ENCODE measurements around the gene MSL3B.
A peak's percentile ranks its signal among the peaks of the same experiment; 100 is the strongest.

Gene MSL3B

DNA sequence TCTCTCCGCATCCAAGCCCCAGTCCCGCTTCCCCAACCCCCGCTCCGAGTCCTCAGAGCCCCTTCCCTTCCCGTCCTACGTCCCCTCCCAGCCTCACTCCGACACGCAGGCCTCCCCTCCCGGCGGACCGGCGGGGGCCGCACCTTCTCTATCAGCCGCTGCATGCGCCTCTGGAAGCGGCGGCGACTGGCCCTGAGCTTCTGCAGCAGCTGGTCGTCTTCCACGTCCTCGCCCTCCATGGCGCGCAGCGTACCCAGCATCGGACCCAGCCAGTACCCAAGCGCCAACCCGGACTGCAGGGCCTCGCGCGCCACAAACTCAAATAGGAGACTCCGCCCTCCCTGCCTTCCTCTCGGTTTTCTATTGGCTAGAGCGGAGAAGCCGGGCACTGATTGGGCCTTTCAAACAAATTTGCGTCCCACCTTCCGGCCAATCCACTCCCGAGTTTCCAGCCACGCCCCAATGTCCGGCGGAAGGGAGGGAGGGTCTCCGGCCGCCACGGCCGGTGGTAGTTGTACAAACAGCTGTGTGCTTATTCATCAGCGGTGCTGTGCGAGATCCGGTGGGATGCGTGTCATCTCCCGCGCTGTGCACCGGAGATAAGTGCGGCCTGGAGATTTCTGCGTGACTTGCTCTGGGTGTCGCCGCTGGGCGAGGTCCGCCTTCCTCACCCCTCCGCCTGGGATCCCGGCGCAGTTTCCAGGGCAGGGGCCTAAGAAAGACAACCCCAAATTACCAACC is 13.8 kb downstream of the MSL3B start, which contains the start of gene HJURP:
TSS of gene HJURP (minus strand) at position 295 of the 741 bp plus-strand sequence. CDS start at position 260, 35 bp downstream.
- H3K4me1 ChIP-seq (ENCODE audit: control insufficient read depth in 4 of 4, insufficient read depth in 4 of 4, low read length in 3 of 4): peaks cover 6 to 8% (median 7%) of the 10 kb centered on the region in 4 donors
- peak within 1 kb of the TSS; percentile 76 to 91 (median 84) for H3K4me3 ChIP-seq (ENCODE audit: low read depth in 1 of 3, low read length in 3 of 3)
- no peaks in the 10 kb centered on the region for H3K27me3 ChIP-seq (ENCODE audit: control insufficient read depth in 4 of 4, insufficient read depth in 4 of 4, low read length in 3 of 4)
- H3K9me3 ChIP-seq (ENCODE audit: control insufficient read depth in 4 of 4, low read length in 3 of 4): no peaks in the 10 kb centered on the region
- TF ChIP-seq JUND (IDR thresholded peaks at IDR 0.05) (no peak), GABPA (IDR thresholded peaks at IDR 0.05 in 1 of 2, conservative IDR thresholded peaks at IDR 0.05 in 1 of 2) (peak; percentile 63 to 91), EGR1 (IDR thresholded peaks at IDR 0.05; ENCODE audit: low read depth in 2 of 2) (no peak), HNF4G (IDR thresholded peaks at IDR 0.05) (no peak), HNF4A (conservative IDR thresholded peaks at IDR 0.05) (no peak), YY1 (IDR thresholded peaks at IDR 0.05) (peak; percentile 73), TAF1 (conservative IDR thresholded peaks at IDR 0.05) (peak; percentile 47), FOXA1 (IDR thresholded peaks at IDR 0.05) (no peak), RXRA (IDR thresholded peaks at IDR 0.05) (no peak), NR2F2 (IDR thresholded peaks at IDR 0.05) (no peak), RAD21 (IDR thresholded peaks at IDR 0.05) (peak in 1 of 2 donors; percentile 16), SP1 (IDR thresholded peaks at IDR 0.05) (peak; percentile 81)
- TF ChIP-seq, protein P1, sequence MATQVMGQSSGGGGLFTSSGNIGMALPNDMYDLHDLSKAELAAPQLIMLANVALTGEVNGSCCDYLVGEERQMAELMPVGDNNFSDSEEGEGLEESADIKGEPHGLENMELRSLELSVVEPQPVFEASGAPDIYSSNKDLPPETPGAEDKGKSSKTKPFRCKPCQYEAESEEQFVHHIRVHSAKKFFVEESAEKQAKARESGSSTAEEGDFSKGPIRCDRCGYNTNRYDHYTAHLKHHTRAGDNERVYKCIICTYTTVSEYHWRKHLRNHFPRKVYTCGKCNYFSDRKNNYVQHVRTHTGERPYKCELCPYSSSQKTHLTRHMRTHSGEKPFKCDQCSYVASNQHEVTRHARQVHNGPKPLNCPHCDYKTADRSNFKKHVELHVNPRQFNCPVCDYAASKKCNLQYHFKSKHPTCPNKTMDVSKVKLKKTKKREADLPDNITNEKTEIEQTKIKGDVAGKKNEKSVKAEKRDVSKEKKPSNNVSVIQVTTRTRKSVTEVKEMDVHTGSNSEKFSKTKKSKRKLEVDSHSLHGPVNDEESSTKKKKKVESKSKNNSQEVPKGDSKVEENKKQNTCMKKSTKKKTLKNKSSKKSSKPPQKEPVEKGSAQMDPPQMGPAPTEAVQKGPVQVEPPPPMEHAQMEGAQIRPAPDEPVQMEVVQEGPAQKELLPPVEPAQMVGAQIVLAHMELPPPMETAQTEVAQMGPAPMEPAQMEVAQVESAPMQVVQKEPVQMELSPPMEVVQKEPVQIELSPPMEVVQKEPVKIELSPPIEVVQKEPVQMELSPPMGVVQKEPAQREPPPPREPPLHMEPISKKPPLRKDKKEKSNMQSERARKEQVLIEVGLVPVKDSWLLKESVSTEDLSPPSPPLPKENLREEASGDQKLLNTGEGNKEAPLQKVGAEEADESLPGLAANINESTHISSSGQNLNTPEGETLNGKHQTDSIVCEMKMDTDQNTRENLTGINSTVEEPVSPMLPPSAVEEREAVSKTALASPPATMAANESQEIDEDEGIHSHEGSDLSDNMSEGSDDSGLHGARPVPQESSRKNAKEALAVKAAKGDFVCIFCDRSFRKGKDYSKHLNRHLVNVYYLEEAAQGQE (IDR thresholded peaks at IDR 0.05): peak; percentile 33
- TF ChIP-seq, protein P2, sequence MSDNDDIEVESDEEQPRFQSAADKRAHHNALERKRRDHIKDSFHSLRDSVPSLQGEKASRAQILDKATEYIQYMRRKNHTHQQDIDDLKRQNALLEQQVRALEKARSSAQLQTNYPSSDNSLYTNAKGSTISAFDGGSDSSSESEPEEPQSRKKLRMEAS (IDR thresholded peaks at IDR 0.05): no peak
- TF ChIP-seq, protein P3, sequence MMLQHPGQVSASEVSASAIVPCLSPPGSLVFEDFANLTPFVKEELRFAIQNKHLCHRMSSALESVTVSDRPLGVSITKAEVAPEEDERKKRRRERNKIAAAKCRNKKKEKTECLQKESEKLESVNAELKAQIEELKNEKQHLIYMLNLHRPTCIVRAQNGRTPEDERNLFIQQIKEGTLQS (IDR thresholded peaks at IDR 0.05): no peak
- TF ChIP-seq, protein P4, sequence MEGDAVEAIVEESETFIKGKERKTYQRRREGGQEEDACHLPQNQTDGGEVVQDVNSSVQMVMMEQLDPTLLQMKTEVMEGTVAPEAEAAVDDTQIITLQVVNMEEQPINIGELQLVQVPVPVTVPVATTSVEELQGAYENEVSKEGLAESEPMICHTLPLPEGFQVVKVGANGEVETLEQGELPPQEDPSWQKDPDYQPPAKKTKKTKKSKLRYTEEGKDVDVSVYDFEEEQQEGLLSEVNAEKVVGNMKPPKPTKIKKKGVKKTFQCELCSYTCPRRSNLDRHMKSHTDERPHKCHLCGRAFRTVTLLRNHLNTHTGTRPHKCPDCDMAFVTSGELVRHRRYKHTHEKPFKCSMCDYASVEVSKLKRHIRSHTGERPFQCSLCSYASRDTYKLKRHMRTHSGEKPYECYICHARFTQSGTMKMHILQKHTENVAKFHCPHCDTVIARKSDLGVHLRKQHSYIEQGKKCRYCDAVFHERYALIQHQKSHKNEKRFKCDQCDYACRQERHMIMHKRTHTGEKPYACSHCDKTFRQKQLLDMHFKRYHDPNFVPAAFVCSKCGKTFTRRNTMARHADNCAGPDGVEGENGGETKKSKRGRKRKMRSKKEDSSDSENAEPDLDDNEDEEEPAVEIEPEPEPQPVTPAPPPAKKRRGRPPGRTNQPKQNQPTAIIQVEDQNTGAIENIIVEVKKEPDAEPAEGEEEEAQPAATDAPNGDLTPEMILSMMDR (IDR thresholded peaks at IDR 0.05; ENCODE audit: low read depth, low read length, missing input control): no peak
- under 1% methylated on average over 60 of the region's 60 CpGs for WGBS
- H3K36me3 ChIP-seq (ENCODE audit: control insufficient read depth in 4 of 4, insufficient read depth in 3 of 4, low read depth in 1 of 4, low read length in 3 of 4): no peaks in the 10 kb centered on the region
- DNase-seq (ENCODE audit: low spot score): peak; percentile 95
- H3K27ac ChIP-seq (ENCODE audit: low read depth in 1 of 2, low read length in 2 of 2): no peak within 1 kb of the TSS
- H3K9ac ChIP-seq (ENCODE audit: low read depth in 1 of 2, low read length in 2 of 2): peak within 1 kb of the TSS; percentile 30 to 75

DNA sequence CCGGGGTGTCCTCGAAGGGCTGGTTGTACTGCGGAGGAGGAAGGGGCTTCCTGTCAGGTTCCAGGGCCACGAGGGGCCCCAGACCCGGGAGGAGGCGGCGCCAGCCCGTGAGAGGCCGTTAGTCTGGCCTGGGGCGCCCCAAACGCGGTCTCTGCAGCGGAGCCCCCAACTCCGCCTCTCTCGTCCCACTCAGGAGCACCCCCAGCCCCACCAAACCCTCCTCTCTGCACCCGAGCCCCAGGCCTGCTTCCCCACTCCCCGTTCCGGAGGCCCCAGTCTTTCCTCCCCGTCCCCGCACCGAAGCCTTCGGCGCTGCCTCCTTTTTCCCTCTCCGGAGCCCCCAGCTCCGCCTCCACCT is 14.3 kb downstream of the MSL3B start:
- no peak for DNase-seq (ENCODE audit: low spot score)
- H3K4me1 ChIP-seq (ENCODE audit: control insufficient read depth in 4 of 4, insufficient read depth in 4 of 4, low read length in 3 of 4): peaks cover 6 to 8% (median 7%) of the 10 kb centered on the region in 4 donors
- H3K4me3 ChIP-seq (ENCODE audit: low read depth in 1 of 3, low read length in 3 of 3): peak overlapping the region; percentile 41 to 84 (median 76)
- no peak overlapping the region for H3K27ac ChIP-seq (ENCODE audit: low read depth in 1 of 2, low read length in 2 of 2)
- H3K27me3 ChIP-seq (ENCODE audit: control insufficient read depth in 4 of 4, insufficient read depth in 4 of 4, low read length in 3 of 4): no peaks in the 10 kb centered on the region
- H3K9ac ChIP-seq (ENCODE audit: low read depth in 1 of 2, low read length in 2 of 2): no peak overlapping the region
- H3K9me3 ChIP-seq (ENCODE audit: control insufficient read depth in 4 of 4, low read length in 3 of 4): no peaks in the 10 kb centered on the region
- TF ChIP-seq RAD21 (IDR thresholded peaks at IDR 0.05) (no peak), HNF4A (conservative IDR thresholded peaks at IDR 0.05) (no peak), NR2F2 (IDR thresholded peaks at IDR 0.05) (no peak), TAF1 (conservative IDR thresholded peaks at IDR 0.05) (no peak)
- TF ChIP-seq, protein P1 (IDR thresholded peaks at IDR 0.05): no peak
- TF ChIP-seq, protein P4 (IDR thresholded peaks at IDR 0.05; ENCODE audit: low read depth, low read length, missing input control): no peak
- TF ChIP-seq, protein P5, sequence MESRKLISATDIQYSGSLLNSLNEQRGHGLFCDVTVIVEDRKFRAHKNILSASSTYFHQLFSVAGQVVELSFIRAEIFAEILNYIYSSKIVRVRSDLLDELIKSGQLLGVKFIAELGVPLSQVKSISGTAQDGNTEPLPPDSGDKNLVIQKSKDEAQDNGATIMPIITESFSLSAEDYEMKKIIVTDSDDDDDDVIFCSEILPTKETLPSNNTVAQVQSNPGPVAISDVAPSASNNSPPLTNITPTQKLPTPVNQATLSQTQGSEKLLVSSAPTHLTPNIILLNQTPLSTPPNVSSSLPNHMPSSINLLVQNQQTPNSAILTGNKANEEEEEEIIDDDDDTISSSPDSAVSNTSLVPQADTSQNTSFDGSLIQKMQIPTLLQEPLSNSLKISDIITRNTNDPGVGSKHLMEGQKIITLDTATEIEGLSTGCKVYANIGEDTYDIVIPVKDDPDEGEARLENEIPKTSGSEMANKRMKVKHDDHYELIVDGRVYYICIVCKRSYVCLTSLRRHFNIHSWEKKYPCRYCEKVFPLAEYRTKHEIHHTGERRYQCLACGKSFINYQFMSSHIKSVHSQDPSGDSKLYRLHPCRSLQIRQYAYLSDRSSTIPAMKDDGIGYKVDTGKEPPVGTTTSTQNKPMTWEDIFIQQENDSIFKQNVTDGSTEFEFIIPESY (IDR thresholded peaks at IDR 0.05): no peak
- WGBS: 2% methylated on average over 25 of the region's 25 CpGs
- no peaks in the 10 kb centered on the region for H3K36me3 ChIP-seq (ENCODE audit: control insufficient read depth in 4 of 4, insufficient read depth in 3 of 4, low read depth in 1 of 4, low read length in 3 of 4)
